Endothelial cell of umbilical vein (primary cell): Measurements from ENCODE around the gene MALRD1. TPM values are rescaled to one million over a fixed set of nuclear protein-coding genes. Genes with fewer than 3 reads are reported as not detected.

Experiments
- BruUV-seq: library from RNA; stranded (reverse); fragments of 400-500 nt; replicated peaks from 2 replicates; lab custom pipeline; 2021; lab: Mats Ljungman, UMichigan
- CTCF ChIA-PET: fragments of 300-600, 350-600 bp; sonication (Branson Sonifier 250); formaldehyde crosslinking; loops from one replicate; lab custom pipeline; 2021; ENCODE audit warnings: antibody characterized with exemption, inconsistent platforms; lab: Charles Lee
- POLR2A ChIA-PET: fragments of 300-600, 350-600 bp; sonication (Branson Sonifier 250); formaldehyde crosslinking; loops from one replicate; lab custom pipeline; 2021; ENCODE audit warnings: antibody characterized with exemption, inconsistent platforms; lab: Charles Lee
- DNase-seq: peaks from one replicate; pipeline ENCODE4 v3.0.0-alpha.2; 2011; ENCODE audit warnings: low read depth, low spot score
- FAIRE-seq: peaks from 2 replicates; lab custom pipeline; 2011; peaks lifted over from hg19 to GRCh38; lab: Jason Lieb, UNC
- H2AFZ ChIP-seq: 2 replicates; pipeline ENCODE4 v1.6.0; 2012; ENCODE audit warnings: low read depth, low read length, control low read depth, inconsistent platforms
- H3K27ac ChIP-seq: 2 replicates; pipeline ENCODE4 v1.5.1; 2011; ENCODE audit warnings: low read depth, mild to moderate bottlenecking, control low read depth, low read length, moderate library complexity; ENCODE audit not compliant: insufficient read depth
- H3K27me3 ChIP-seq, 2 experiments: 2 replicates each; pipeline versions ENCODE4 v1.6.0 to v1.6.1; 2011; ENCODE audit warnings: low read length in 2 of 2, mixed read lengths in 1 of 2; ENCODE audit not compliant: control insufficient read depth in 2 of 2, insufficient read depth in 2 of 2
- H3K36me3 ChIP-seq, 2 experiments: 2 replicates in 1 of 2; 3 replicates in 1 of 2; pipeline ENCODE4 v1.5.1; 2011; ENCODE audit warnings: low read length in 2 of 2, mild to moderate bottlenecking in 1 of 2, moderate library complexity in 1 of 2; ENCODE audit not compliant: control insufficient read depth in 2 of 2, insufficient read depth in 2 of 2; ENCODE audit errors: extremely low read depth in 1 of 2
- H3K4me1 ChIP-seq: 3 replicates; pipeline ENCODE4 v1.5.1; 2011; ENCODE audit warnings: mild to moderate bottlenecking, low read length; ENCODE audit not compliant: control insufficient read depth, insufficient read depth; ENCODE audit errors: extremely low read depth
- H3K4me2 ChIP-seq: 2 replicates; pipeline ENCODE4 v1.6.1; 2011; ENCODE audit warnings: low read length, control low read depth, mixed read lengths; ENCODE audit not compliant: insufficient read depth
- H3K4me3 ChIP-seq, 3 experiments: fragments of 200-600 bp in 1 of 3; sonication (generic), shearing (Covaris generic) in 1 of 3; replicated peaks in 1 of 3; 2 replicates each; pipeline ENCODE4 v1.5.1; 2011 to 2016; ENCODE audit warnings: control low read depth in 3 of 3, low read length in 3 of 3, mild to moderate bottlenecking in 2 of 3, inconsistent platforms in 1 of 3, low read depth in 1 of 3, moderate library complexity in 1 of 3; ENCODE audit not compliant: insufficient read depth in 1 of 3
- H3K79me2 ChIP-seq: 2 replicates; pipeline ENCODE4 v1.6.0; 2012; ENCODE audit warnings: low read length, inconsistent platforms; ENCODE audit not compliant: control insufficient read depth, insufficient read depth
- H3K9ac ChIP-seq: replicated peaks from 2 replicates; pipeline ENCODE3; 2011; ENCODE audit warnings: low read length, control low read depth; ENCODE audit not compliant: insufficient read depth; ENCODE audit errors: extremely low read depth
- H3K9me1 ChIP-seq: replicated peaks from 3 replicates; pipeline ENCODE4 v1.6.0; 2011; ENCODE audit warnings: mild to moderate bottlenecking, low read length; ENCODE audit not compliant: control insufficient read depth, insufficient read depth; ENCODE audit errors: extremely low read depth
- H3K9me3 ChIP-seq: replicated peaks from 2 replicates; pipeline ENCODE4 v1.5.1; 2012; ENCODE audit warnings: low read length, inconsistent platforms; ENCODE audit not compliant: control insufficient read depth, insufficient read depth
- H4K20me1 ChIP-seq: replicated peaks from 2 replicates; pipeline ENCODE3; 2011; ENCODE audit warnings: mild to moderate bottlenecking, low read length; ENCODE audit not compliant: control insufficient read depth, insufficient read depth; ENCODE audit errors: extremely low read depth
- CTCF ChIP-seq, 2 donors: IDR thresholded peaks; 1 replicate in 1 of 2; 2 replicates in 1 of 2; pipeline ENCODE4 v1.5.1; 2011; ENCODE audit warnings: low read length in 2 of 2, mild to moderate bottlenecking in 2 of 2, moderate library complexity in 2 of 2, control low read depth in 1 of 2, inconsistent platforms in 1 of 2, low read depth in 1 of 2; ENCODE audit not compliant: insufficient read depth in 1 of 2; ENCODE audit errors: extremely low read depth in 1 of 2
- EZH2 ChIP-seq: IDR thresholded peaks from 2 replicates; pipeline ENCODE4 v1.6.1; 2012; ENCODE audit warnings: borderline replicate concordance, low read depth, mild to moderate bottlenecking, moderate library complexity, low read length, inconsistent platforms; ENCODE audit not compliant: severe bottlenecking
- GATA2 ChIP-seq: IDR thresholded peaks from 2 replicates; pipeline ENCODE4 v1.7.0; 2011; ENCODE audit warnings: low read depth, mild to moderate bottlenecking, moderate library complexity, mixed read lengths, low read length; ENCODE audit not compliant: insufficient read length, insufficient read depth
- MAX ChIP-seq: IDR thresholded peaks from 2 replicates; pipeline ENCODE4 v1.6.1; 2011; ENCODE audit not compliant: insufficient read depth, insufficient read length
- MYC ChIP-seq: IDR thresholded peaks from one replicate; pipeline ENCODE4 v1.6.1; 2011; ENCODE audit warnings: mild to moderate bottlenecking, low read depth, low read length
- POLR2AphosphoS5 ChIP-seq: IDR thresholded peaks from 2 replicates; pipeline ENCODE4 v1.6.1; 2012; ENCODE audit warnings: low read depth, mild to moderate bottlenecking, control low read depth, low read length, moderate library complexity; ENCODE audit not compliant: insufficient read depth
- dilution Hi-C: fragments of 300-500 bp; cut with MboI; formaldehyde crosslinking; loops from one replicate; pipeline ENCODE4 v1.15.0; 2019; ENCODE audit warnings: low sequenced_read_pairs; ENCODE audit not compliant: extremely low pct_ligation_motif_present
- intact Hi-C: fragments of 100-400 bp; cut with micrococcal nuclease; formaldehyde crosslinking; loops from one replicate; pipeline ENCODE4 v1.10.0; 2022
- polyA plus RNA-seq, 4 experiments: library from polyadenylated mRNA; depleted of rRNA in 3 of 4; stranded (reverse) in 3 of 4; unstranded in 1 of 4; fragments of >200 nt; gene quantifications; 2 replicates each; pipeline versions ENCODE4 v1.2.1 to v1.2.3, GENCODE V29; 2011 to 2012; ENCODE audit warnings: missing spikeins in 1 of 4
- total RNA-seq: library from RNA; stranded (reverse); gene quantifications from 2 replicates; pipeline ENCODE4 v1.2.3, GENCODE V29; 2021

Gene MALRD1
- total and polyA plus RNA-seq, 2 donors (not counting 3 experiments of a cell fraction or from before 2014, with no cell fraction given): not detected

GRCh38 chr10:19096501-19097073, 48.0 kb downstream of the MALRD1 start:
- Histone ChIP-seq H3K36me3 (no peaks in the 10 kb centered on the region), H3K79me2 (no peaks in the 10 kb centered on the region), H4K20me1 (no peaks in the 10 kb centered on the region), H2AFZ (no peak overlapping the region), H3K9me1 (no peaks in the 10 kb centered on the region), H3K27me3 (no peaks in the 10 kb centered on the region), H3K4me2 (no peak overlapping the region), H3K4me1 (no peaks in the 10 kb centered on the region), H3K27ac (no peak overlapping the region), H3K9me3 (no peaks in the 10 kb centered on the region), H3K9ac (no peak overlapping the region), H3K4me3 (no peak overlapping the region)
- POLR2A ChIA-PET: no interaction called here
- FAIRE-seq (no peak), DNase-seq (no peak)
- TF ChIP-seq EZH2 (no peak), CTCF (IDR thresholded peaks at IDR 0.05; ENCODE audit: extremely low read depth in 1 of 2, insufficient read depth in 1 of 2, low read depth in 1 of 2, low read length in 2 of 2) (no peak), MAX (no peak), MYC (no peak), POLR2AphosphoS5 (no peak), GATA2 (no peak)
- no TSS peak for BruUV-seq
- CTCF ChIA-PET: no interaction called here
- dilution Hi-C loops (no loop called here), intact Hi-C loops (no loop called here)
